Measurements from ENCODE around the gene TST.
"Not testable (repeated sequence)": the region's sequence is repeated elsewhere in the genome, so short reads cannot be mapped to it uniquely, and the experiment has no call there.

Gene TST

GRCh38 chr22:37012262-37012904 is 6.9 kb downstream of the TST start:
- DNase-seq = no peak

- DNase-seq = no peak
Observed at GRCh38 chr22:37011472-37011871, 7.8 kb downstream of the TST start.

GRCh38 chr22:37010976-37011375 is 8.3 kb downstream of the TST start:
- no peak for DNase-seq

- DNase-seq = no peak
Observed at GRCh38 chr22:37010174-37010573, 9.1 kb downstream of the TST start.

- DNase-seq = no peak
Observed at GRCh38 chr22:37009490-37009889, 9.8 kb downstream of the TST start.

GRCh38 chr22:37008365-37008764 is 10.9 kb downstream of the TST start:
- no peak for DNase-seq

- no peak for DNase-seq
Observed at GRCh38 chr22:37007651-37008050, 11.6 kb downstream of the TST start.

GRCh38 chr22:37002633-37003032 is 16.6 kb downstream of the TST start:
- no peak for DNase-seq

- DNase-seq = no peak
Observed at GRCh38 chr22:37001826-37002225, 17.4 kb downstream of the TST start.

- no peak for DNase-seq
Observed at GRCh38 chr22:37000676-37001534, 18.3 kb downstream of the TST start.

GRCh38 chr22:36999463-36999862 is 19.8 kb downstream of the TST start:
- DNase-seq = no peak

- no peak for DNase-seq
Observed at GRCh38 chr22:36998620-36999351, 20.5 kb downstream of the TST start.

- no peak for DNase-seq
Observed at GRCh38 chr22:36997746-36998145, 21.5 kb downstream of the TST start.

GRCh38 chr22:36991206-36991605 is 28.0 kb downstream of the TST start:
- no peak for DNase-seq

- no peak for DNase-seq
Observed at GRCh38 chr22:36990457-36990856, 28.8 kb downstream of the TST start.

- DNase-seq = not testable (repeated sequence)
Observed at GRCh38 chr22:36989012-36989411, 30.2 kb downstream of the TST start.

- no peak for DNase-seq
Observed at GRCh38 chr22:36988075-36988832, 31.0 kb downstream of the TST start.

GRCh38 chr22:36986242-36986821 is 32.9 kb downstream of the TST start:
- DNase-seq = peak in 1 of 2 donors; percentile 30

GRCh38 chr22:36985211-36985889 is 33.9 kb downstream of the TST start:
- no peak for DNase-seq

GRCh38 chr22:36982136-36982535 is 37.1 kb downstream of the TST start:
- DNase-seq = no peak

- DNase-seq = no peak
Observed at GRCh38 chr22:36981247-36981775, 37.9 kb downstream of the TST start.
